Measurements from ENCODE around the gene GASK1A.

DNA sequence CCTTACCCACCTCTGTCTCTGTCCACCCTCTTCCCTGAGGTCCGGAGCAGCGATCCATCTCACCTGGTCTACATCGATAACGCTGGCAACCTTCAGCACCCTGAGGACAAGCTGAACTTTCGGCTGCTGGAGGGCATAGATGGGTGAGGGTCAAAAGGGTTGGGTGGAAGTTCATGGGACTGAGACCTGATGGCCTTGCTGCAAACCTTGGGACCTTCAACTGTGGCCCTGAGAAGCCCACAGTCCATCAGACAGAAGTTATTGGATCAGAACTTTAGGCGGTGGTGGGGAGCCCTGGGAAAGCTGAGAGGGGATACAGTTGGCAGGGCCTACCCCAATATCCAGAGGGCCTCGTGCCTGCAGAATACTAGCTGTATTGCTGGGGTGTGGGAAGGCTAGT lies 76.3 kb downstream of the GASK1A start:
- TF ChIP-seq CTCF (IDR thresholded peaks at IDR 0.05), result no peak
- TF ChIP-seq, protein P1, sequence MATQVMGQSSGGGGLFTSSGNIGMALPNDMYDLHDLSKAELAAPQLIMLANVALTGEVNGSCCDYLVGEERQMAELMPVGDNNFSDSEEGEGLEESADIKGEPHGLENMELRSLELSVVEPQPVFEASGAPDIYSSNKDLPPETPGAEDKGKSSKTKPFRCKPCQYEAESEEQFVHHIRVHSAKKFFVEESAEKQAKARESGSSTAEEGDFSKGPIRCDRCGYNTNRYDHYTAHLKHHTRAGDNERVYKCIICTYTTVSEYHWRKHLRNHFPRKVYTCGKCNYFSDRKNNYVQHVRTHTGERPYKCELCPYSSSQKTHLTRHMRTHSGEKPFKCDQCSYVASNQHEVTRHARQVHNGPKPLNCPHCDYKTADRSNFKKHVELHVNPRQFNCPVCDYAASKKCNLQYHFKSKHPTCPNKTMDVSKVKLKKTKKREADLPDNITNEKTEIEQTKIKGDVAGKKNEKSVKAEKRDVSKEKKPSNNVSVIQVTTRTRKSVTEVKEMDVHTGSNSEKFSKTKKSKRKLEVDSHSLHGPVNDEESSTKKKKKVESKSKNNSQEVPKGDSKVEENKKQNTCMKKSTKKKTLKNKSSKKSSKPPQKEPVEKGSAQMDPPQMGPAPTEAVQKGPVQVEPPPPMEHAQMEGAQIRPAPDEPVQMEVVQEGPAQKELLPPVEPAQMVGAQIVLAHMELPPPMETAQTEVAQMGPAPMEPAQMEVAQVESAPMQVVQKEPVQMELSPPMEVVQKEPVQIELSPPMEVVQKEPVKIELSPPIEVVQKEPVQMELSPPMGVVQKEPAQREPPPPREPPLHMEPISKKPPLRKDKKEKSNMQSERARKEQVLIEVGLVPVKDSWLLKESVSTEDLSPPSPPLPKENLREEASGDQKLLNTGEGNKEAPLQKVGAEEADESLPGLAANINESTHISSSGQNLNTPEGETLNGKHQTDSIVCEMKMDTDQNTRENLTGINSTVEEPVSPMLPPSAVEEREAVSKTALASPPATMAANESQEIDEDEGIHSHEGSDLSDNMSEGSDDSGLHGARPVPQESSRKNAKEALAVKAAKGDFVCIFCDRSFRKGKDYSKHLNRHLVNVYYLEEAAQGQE (IDR thresholded peaks at IDR 0.05; ENCODE audit: insufficient read depth in 1 of 2, low read depth in 2 of 2, low read length in 1 of 2), result no peak
- TF ChIP-seq POLR2AphosphoS5 (IDR thresholded peaks at IDR 0.05; ENCODE audit: low read depth, low read length), result no peak
- no peak for TF ChIP-seq SIN3A (IDR thresholded peaks at IDR 0.05; ENCODE audit: borderline replicate concordance, insufficient read depth, low read depth, low read length)
- no peak for TF ChIP-seq TCF7L2 (IDR thresholded peaks at IDR 0.05; ENCODE audit: low read depth, low read length)
